ENCODE measurements around the gene STAT3. TPM values are rescaled to one million over a fixed set of nuclear protein-coding genes. Genes with fewer than 3 reads are reported as not detected.
A peak's percentile ranks its signal among the peaks of the same experiment; 100 is the strongest.

Gene STAT3
- total and polyA plus RNA-seq, 2 donors (not counting 3 experiments of a cell fraction or from before 2014, with no cell fraction given): 59.1 to 124 TPM

GRCh38 chr17:42325026-42325425 is 63.2 kb downstream of the STAT3 start:
- ChIA-PET POLR2A (interaction anchor here (0.7 kb wide), 1 partner anchor 98 kb away, joined by 3 read pairs; the partner anchor contains the start of gene CAVIN1), CTCF (interaction anchor here (0.7 to 15.7 kb wide), 7 partner anchors 74 to 201 kb away, joined by 3 to 190 read pairs (median 11); no protein-coding TSS in a partner anchor)
- H4K20me1 ChIP-seq (replicated peaks; ENCODE audit: control insufficient read depth, extremely low read depth, insufficient read depth, low read length): no peaks in the 10 kb centered on the region
- FAIRE-seq: peak; percentile 66
- DNase-seq (ENCODE audit: low read depth, low spot score): peak; percentile 35
- no peaks in the 10 kb centered on the region for H3K9me3 ChIP-seq (replicated peaks; ENCODE audit: control insufficient read depth, insufficient read depth, low read length)
- no peak overlapping the region for H3K4me3 ChIP-seq (replicated peaks in 1 of 3; ENCODE audit: insufficient read depth in 1 of 3, low read depth in 1 of 3, low read length in 3 of 3)
- H3K4me1 ChIP-seq (ENCODE audit: control insufficient read depth, extremely low read depth, insufficient read depth, low read length): peaks cover 35% of the 10 kb centered on the region
- no peaks in the 10 kb centered on the region for H3K27me3 ChIP-seq (ENCODE audit: control insufficient read depth in 2 of 2, insufficient read depth in 2 of 2, low read length in 2 of 2)
- dilution Hi-C loops (cut with MboI; ENCODE audit: extremely low pct_ligation_motif_present, low sequenced_read_pairs): loop anchor here (25.0 kb wide), 1 partner anchor 187 kb away; no protein-coding TSS in a partner anchor
- H3K4me2 ChIP-seq (ENCODE audit: insufficient read depth, low read length): no peak overlapping the region
- H3K36me3 ChIP-seq (ENCODE audit: control insufficient read depth in 2 of 2, extremely low read depth in 1 of 2, insufficient read depth in 2 of 2, low read length in 2 of 2): peaks cover 17 to 31% of the 10 kb centered on the region in 2 experiments
- H2AFZ ChIP-seq (ENCODE audit: low read depth, low read length): no peak overlapping the region
- TF ChIP-seq, protein P1, sequence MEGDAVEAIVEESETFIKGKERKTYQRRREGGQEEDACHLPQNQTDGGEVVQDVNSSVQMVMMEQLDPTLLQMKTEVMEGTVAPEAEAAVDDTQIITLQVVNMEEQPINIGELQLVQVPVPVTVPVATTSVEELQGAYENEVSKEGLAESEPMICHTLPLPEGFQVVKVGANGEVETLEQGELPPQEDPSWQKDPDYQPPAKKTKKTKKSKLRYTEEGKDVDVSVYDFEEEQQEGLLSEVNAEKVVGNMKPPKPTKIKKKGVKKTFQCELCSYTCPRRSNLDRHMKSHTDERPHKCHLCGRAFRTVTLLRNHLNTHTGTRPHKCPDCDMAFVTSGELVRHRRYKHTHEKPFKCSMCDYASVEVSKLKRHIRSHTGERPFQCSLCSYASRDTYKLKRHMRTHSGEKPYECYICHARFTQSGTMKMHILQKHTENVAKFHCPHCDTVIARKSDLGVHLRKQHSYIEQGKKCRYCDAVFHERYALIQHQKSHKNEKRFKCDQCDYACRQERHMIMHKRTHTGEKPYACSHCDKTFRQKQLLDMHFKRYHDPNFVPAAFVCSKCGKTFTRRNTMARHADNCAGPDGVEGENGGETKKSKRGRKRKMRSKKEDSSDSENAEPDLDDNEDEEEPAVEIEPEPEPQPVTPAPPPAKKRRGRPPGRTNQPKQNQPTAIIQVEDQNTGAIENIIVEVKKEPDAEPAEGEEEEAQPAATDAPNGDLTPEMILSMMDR (IDR thresholded peaks at IDR 0.05; ENCODE audit: extremely low read depth in 1 of 2, insufficient read depth in 1 of 2, low read depth in 1 of 2, low read length in 2 of 2): no peak
- peak overlapping the region; percentile 1 for H3K27ac ChIP-seq (ENCODE audit: insufficient read depth, low read depth, low read length)
- no peaks in the 10 kb centered on the region for H3K9me1 ChIP-seq (replicated peaks; ENCODE audit: control insufficient read depth, extremely low read depth, insufficient read depth, low read length)
- H3K9ac ChIP-seq (replicated peaks; ENCODE audit: extremely low read depth, insufficient read depth, low read length): no peak overlapping the region
- H3K79me2 ChIP-seq (ENCODE audit: control insufficient read depth, insufficient read depth, low read length): peaks cover 2% of the 10 kb centered on the region
- intact Hi-C loops (cut with micrococcal nuclease): no loop called here
- BruUV-seq (replicated peaks): no TSS peak

DNA sequence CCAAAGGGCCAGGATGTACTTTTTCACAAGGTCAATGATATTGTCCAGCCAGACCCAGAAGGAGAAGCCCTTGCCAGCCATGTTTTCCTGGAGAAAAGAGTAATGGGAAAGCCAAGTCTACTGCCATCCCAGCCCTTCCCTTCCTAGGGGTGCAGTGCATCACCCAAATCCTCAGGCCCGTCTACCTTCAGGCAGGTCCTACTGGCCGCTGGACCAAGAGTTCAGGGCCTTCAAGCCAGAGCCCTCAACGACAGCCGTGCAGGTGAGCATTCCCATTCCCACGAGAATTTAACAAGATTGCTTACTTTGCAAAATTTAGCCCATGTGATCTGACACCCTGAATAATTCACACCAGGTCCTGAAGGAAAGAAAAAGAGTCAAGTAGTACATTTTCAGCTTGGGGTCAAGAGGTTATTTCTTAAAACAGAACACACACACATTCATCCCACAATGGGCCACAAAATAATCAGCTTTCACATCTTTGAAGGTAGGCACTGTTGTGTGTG is 64.9 kb downstream of the STAT3 start:
- no peak overlapping the region for H3K9ac ChIP-seq (replicated peaks; ENCODE audit: extremely low read depth, insufficient read depth, low read length)
- H2AFZ ChIP-seq (ENCODE audit: low read depth, low read length): no peak overlapping the region
- H3K27ac ChIP-seq (ENCODE audit: insufficient read depth, low read depth, low read length): no peak overlapping the region
- H3K27me3 ChIP-seq (ENCODE audit: control insufficient read depth in 2 of 2, insufficient read depth in 2 of 2, low read length in 2 of 2): no peaks in the 10 kb centered on the region
- H3K4me1 ChIP-seq (ENCODE audit: control insufficient read depth, extremely low read depth, insufficient read depth, low read length): peaks cover 35% of the 10 kb centered on the region
- FAIRE-seq (peak; percentile 62), DNase-seq (ENCODE audit: low read depth, low spot score) (no peak)
- TF ChIP-seq GATA2 (IDR thresholded peaks at IDR 0.05; ENCODE audit: insufficient read depth, insufficient read length, low read depth, low read length): no peak
- dilution Hi-C loops (cut with MboI; ENCODE audit: extremely low pct_ligation_motif_present, low sequenced_read_pairs): no loop called here
- intact Hi-C loops (cut with micrococcal nuclease): loop anchor here (5.0 kb wide), 1 partner anchor 354 kb away; the partner anchor contains the start of gene PLEKHH3
- ChIA-PET CTCF (interaction anchor here (0.9 to 15.7 kb wide), 10 partner anchors 11 to 203 kb away, joined by 3 to 190 read pairs (median 10); no protein-coding TSS in a partner anchor), POLR2A (no interaction called here)
- no peaks in the 10 kb centered on the region for H3K9me1 ChIP-seq (replicated peaks; ENCODE audit: control insufficient read depth, extremely low read depth, insufficient read depth, low read length)
- no peaks in the 10 kb centered on the region for H3K9me3 ChIP-seq (replicated peaks; ENCODE audit: control insufficient read depth, insufficient read depth, low read length)
- H4K20me1 ChIP-seq (replicated peaks; ENCODE audit: control insufficient read depth, extremely low read depth, insufficient read depth, low read length): no peaks in the 10 kb centered on the region
- no peak overlapping the region for H3K4me2 ChIP-seq (ENCODE audit: insufficient read depth, low read length)
- peaks cover 5% of the 10 kb centered on the region for H3K79me2 ChIP-seq (ENCODE audit: control insufficient read depth, insufficient read depth, low read length)
- no peak overlapping the region for H3K4me3 ChIP-seq (replicated peaks in 1 of 3; ENCODE audit: insufficient read depth in 1 of 3, low read depth in 1 of 3, low read length in 3 of 3)
- H3K36me3 ChIP-seq (ENCODE audit: control insufficient read depth in 2 of 2, extremely low read depth in 1 of 2, insufficient read depth in 2 of 2, low read length in 2 of 2): peaks cover 19 to 31% of the 10 kb centered on the region in 2 experiments
- no TSS peak for BruUV-seq (replicated peaks)
